K562 (cell line): ENCODE results near the gene NFATC3. TPM values are rescaled to one million over a fixed set of nuclear protein-coding genes. Genes with fewer than 3 reads are reported as not detected.

Experiments
- ATAC-seq: fragments of 200-7000 bp; cut with Tn5 transposase; 3 replicates; pipeline ENCODE4 v1.9.1; 2020; ENCODE audit warnings: moderate library complexity
- BruUV-seq: library from RNA; stranded (reverse); fragments of 400-500 nt; replicated peaks from 2 replicates; lab custom pipeline; 2021; lab: Mats Ljungman, UMichigan
- CTCF ChIA-PET: fragments of 300-600 bp; formaldehyde crosslinking; extraction: SDS; loops from one replicate; lab custom pipeline; 2021; ENCODE audit warnings: low intra/inter-chr PET ratio; lab: Yijun Ruan, JAX
- POLR2A ChIA-PET: fragments of 300-600, 350-650 bp; sonication (Branson Sonifier 250); formaldehyde crosslinking; extraction: SDS; loops from one replicate; lab custom pipeline; 2021; ENCODE audit warnings: antibody characterized with exemption, inconsistent platforms; lab: Yijun Ruan, JAX
- DNase-seq, 4 experiments: peaks; one replicate each; pipeline versions ENCODE4 v3.0.0 to v3.0.0-alpha.2; 2011 to 2018; ENCODE audit warnings: low spot score in 3 of 4, mixed read lengths in 3 of 4; ENCODE audit errors: extremely low read depth in 1 of 4
- FAIRE-seq: peaks from 2 replicates; lab custom pipeline; 2011; peaks lifted over from hg19 to GRCh38; lab: Jason Lieb, UNC
- H2AFZ ChIP-seq: 2 replicates; pipeline ENCODE4 v1.6.0; 2011; ENCODE audit warnings: low read depth, low read length, control low read depth, inconsistent platforms
- H3K27ac ChIP-seq: fragments of 200-600 bp; 3 replicates; pipeline ENCODE4 v1.8.0; 2011; ENCODE audit warnings: low read depth, mild to moderate bottlenecking, control low read depth, inconsistent platforms, low read length, moderate library complexity, mixed read lengths; ENCODE audit errors: extremely low read depth
- H3K27me3 ChIP-seq, 2 experiments: fragments of 300-600 bp in 1 of 2; 2 replicates in 1 of 2; 3 replicates in 1 of 2; pipeline versions ENCODE4 v1.6.0 to v1.8.0; 2011; ENCODE audit warnings: inconsistent platforms in 2 of 2, low read length in 2 of 2, mild to moderate bottlenecking in 1 of 2, mixed read lengths in 1 of 2, moderate library complexity in 1 of 2; ENCODE audit not compliant: control insufficient read depth in 2 of 2, insufficient read depth in 2 of 2
- H3K36me3 ChIP-seq: fragments of 300-600 bp; 3 replicates; pipeline ENCODE4 v1.8.0; 2011; ENCODE audit warnings: mild to moderate bottlenecking, low read length, inconsistent platforms; ENCODE audit not compliant: control insufficient read depth, insufficient read depth
- H3K4me1 ChIP-seq, 2 experiments: fragments of 200-600 bp in 1 of 2; replicated peaks in 1 of 2; 2 replicates in 1 of 2; 3 replicates in 1 of 2; pipeline versions ENCODE4 v1.5.1 to v1.8.0; 2011; ENCODE audit warnings: inconsistent platforms in 2 of 2, low read length in 2 of 2, mild to moderate bottlenecking in 1 of 2, mixed read lengths in 1 of 2, moderate library complexity in 1 of 2; ENCODE audit not compliant: control insufficient read depth in 2 of 2, insufficient read depth in 2 of 2
- H3K4me2 ChIP-seq: 2 replicates; pipeline ENCODE4 v1.6.1; 2011; ENCODE audit warnings: low read length, control low read depth, inconsistent platforms, mixed read lengths; ENCODE audit not compliant: insufficient read depth
- H3K4me3 ChIP-seq: fragments of 200-600 bp; sonication (generic), shearing (Covaris generic); 2 replicates; pipeline ENCODE4 v1.5.1; 2016; ENCODE audit warnings: control low read depth, inconsistent platforms
- H3K79me2 ChIP-seq: fragments of 200-600 bp; 3 replicates; pipeline ENCODE4 v1.8.0; 2011; ENCODE audit warnings: low read length, inconsistent platforms; ENCODE audit not compliant: control insufficient read depth, insufficient read depth
- H3K9ac ChIP-seq, 2 experiments: 2 replicates each; pipeline versions ENCODE4 v1.6.0 to v1.6.1; 2011; ENCODE audit warnings: low read depth in 2 of 2, low read length in 2 of 2, control low read depth in 1 of 2, inconsistent platforms in 1 of 2, mild to moderate bottlenecking in 1 of 2, mixed read lengths in 1 of 2; ENCODE audit not compliant: insufficient read depth in 1 of 2
- H3K9me1 ChIP-seq: one replicate; pipeline ENCODE4 v1.6.0; 2011; ENCODE audit warnings: inconsistent platforms, mild to moderate bottlenecking, low read length, moderate library complexity; ENCODE audit not compliant: control insufficient read depth, insufficient read depth
- H3K9me3 ChIP-seq: replicated peaks from 2 replicates; pipeline ENCODE4 v1.5.1; 2011; ENCODE audit warnings: low read depth, low read length, inconsistent platforms; ENCODE audit not compliant: control insufficient read depth, insufficient read depth
- H4K20me1 ChIP-seq: replicated peaks from 2 replicates; pipeline ENCODE4 v1.6.1; 2011; ENCODE audit warnings: low read length, inconsistent platforms, mixed read lengths; ENCODE audit not compliant: control insufficient read depth, insufficient read depth
- E2F3 ChIP-seq: fragments of 250-450 bp; sonication (Bioruptor Pico); IDR thresholded peaks from 2 replicates; pipeline ENCODE4 v1.4.0; 2020; ENCODE audit warnings: mild to moderate bottlenecking
- ZBTB9 ChIP-seq: fragments of 450-650 bp; formaldehyde crosslinking; IDR thresholded peaks from 2 replicates; pipeline ENCODE4 v1.4.0; 2020; ENCODE audit warnings: mild to moderate bottlenecking, moderate library complexity
- WGBS: fragments of 100-300 bp; shearing (Covaris generic); methylation state at CpG from one replicate; pipeline ENCODE4 v1.1.6; 2016; ENCODE audit warnings: low coverage, mixed read lengths; ENCODE audit not compliant: insufficient coverage; ENCODE audit errors: missing lambda C conversion rate; 5-methylcytosine and 5-hydroxymethylcytosine counted together
- in situ Hi-C: fragments of 300-500 bp; cut with MboI; formaldehyde crosslinking; loops from 4 replicates; pipeline ENCODE4 v1.15.0; 2018; ENCODE audit warnings: inconsistent platforms, mixed read lengths
- intact Hi-C: fragments of 100-400 bp; cut with micrococcal nuclease; formaldehyde crosslinking; loops from 2 replicates; pipeline ENCODE4 v1.14.2; 2022
- polyA plus RNA-seq, 8 experiments: library from polyadenylated mRNA; depleted of rRNA in 4 of 8; stranded (reverse) in 5 of 8; unstranded in 3 of 8; fragments of >200 nt; fragmentation: Nextera tagmentation in 2 of 8; fragmentation: Illumina TruSeq in 1 of 8; extraction: Ambion mirVana in 2 of 8; extraction: Trizol in 1 of 8; gene quantifications; 2 replicates each; pipeline versions ENCODE4 v1.2.1 to v1.2.3, GENCODE V29; 2011 to 2014; ENCODE audit warnings: inconsistent platforms in 1 of 8, missing spikeins in 1 of 8
- total RNA-seq, 7 experiments: library from RNA; depleted of rRNA in 6 of 7; stranded (reverse); fragments of >200 nt in 6 of 7; fragmentation: Illumina TruSeq in 2 of 7; extraction: Trizol in 2 of 7; gene quantifications; 2 replicates each; pipeline versions ENCODE4 v1.2.1 to v1.2.3, GENCODE V29; 2011 to 2021; ENCODE audit warnings: low replicate concordance in 1 of 7

NFATC3 gene
- total and polyA plus RNA-seq, 9 of the 15 experiments (the other 6 are each of a cell fraction or from before 2014, with no cell fraction given) = 15.7 to 98.4 (median 59.4) TPM

DNA sequence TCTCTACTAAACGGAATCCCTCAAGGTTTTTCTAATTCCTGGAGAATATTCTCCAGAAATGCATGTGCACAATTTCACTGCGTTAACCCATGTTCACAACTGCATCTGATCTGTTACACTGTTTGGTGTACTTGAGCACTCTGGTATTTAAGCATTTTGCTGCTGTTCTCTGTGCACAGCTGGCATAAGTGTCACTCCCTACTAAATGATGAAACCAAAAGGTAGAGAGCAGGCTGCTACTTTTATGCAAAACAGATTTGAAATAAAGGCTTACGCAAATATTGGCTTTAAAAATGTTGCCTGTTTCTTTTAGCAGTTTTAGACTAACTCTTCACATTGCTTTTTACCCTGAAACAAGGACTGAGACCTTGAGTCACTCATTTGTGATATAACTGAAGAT, 109.1 kb downstream of the NFATC3 start:
- H2AFZ ChIP-seq = no peak overlapping the region
- TF ChIP-seq E2F3 (CRISPR knock-in tag) = no peak
- H3K4me2 ChIP-seq = no peak overlapping the region
- ChIA-PET POLR2A (no interaction called here), CTCF (no interaction called here)
- H3K9me3 ChIP-seq = no peaks in the 10 kb centered on the region
- no peak for DNase-seq
- no peak overlapping the region for H3K4me3 ChIP-seq
- 68% methylated on average over 3 of the region's 3 CpGs for WGBS
- no peaks in the 10 kb centered on the region for H4K20me1 ChIP-seq
- H3K9me1 ChIP-seq = no peaks in the 10 kb centered on the region
- peaks cover 25% of the 10 kb centered on the region; the same call in 2 of the 3 replicates for H3K79me2 ChIP-seq
- intact Hi-C loops (no loop called here), in situ Hi-C loops (no loop called here)
- H3K9ac ChIP-seq = no peak overlapping the region
- no peak for ATAC-seq
- TSS peak; percentile 22 for BruUV-seq
- no peaks in the 10 kb centered on the region for H3K27me3 ChIP-seq
- H3K4me1 ChIP-seq = no peaks in the 10 kb centered on the region
- H3K36me3 ChIP-seq = peaks cover 61% of the 10 kb centered on the region
- no peak for FAIRE-seq
- H3K27ac ChIP-seq = no peak overlapping the region

DNA sequence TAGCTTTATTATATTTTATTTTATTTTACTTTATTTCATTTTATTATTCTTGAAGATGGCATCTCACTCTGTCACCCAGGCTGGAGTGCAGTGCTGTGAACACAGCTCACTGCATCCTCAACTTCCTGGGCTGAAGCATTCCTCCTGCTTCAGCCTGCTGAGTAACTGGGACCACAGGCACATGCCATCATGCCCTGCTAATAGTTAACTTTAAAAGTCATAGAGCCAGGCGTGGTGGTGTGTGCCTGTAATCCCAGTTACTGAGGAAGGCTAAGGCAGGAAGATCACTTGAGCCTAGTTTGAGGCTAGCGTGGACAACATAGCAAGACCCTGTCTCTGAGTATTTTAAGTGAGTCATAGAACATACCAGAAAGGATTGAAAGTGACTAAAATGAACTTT, 112.1 kb downstream of the NFATC3 start:
- in situ Hi-C loops = no loop called here
- no peak overlapping the region for H3K4me3 ChIP-seq

More for the DNA sequence above, 112.1 kb downstream of the NFATC3 start:
- intact Hi-C loops = no loop called here
- no peak for TF ChIP-seq ZBTB9 (CRISPR knock-in tag)
- Histone ChIP-seq H3K4me1 (peaks cover 0 to 3% of the 10 kb centered on the region in 2 experiments; a peak in 2 of 5 replicates), H3K36me3 (peaks cover 44% of the 10 kb centered on the region), H3K9me1 (no peaks in the 10 kb centered on the region), H3K79me2 (peaks cover 33% of the 10 kb centered on the region; the same call in 2 of the 3 replicates), H4K20me1 (no peaks in the 10 kb centered on the region; the same call in 1 of the 2 replicates), H2AFZ (no peak overlapping the region), H3K27me3 (no peaks in the 10 kb centered on the region), H3K27ac (no peak overlapping the region; the same call in 2 of the 3 replicates), H3K9me3 (no peaks in the 10 kb centered on the region), H3K4me2 (no peak overlapping the region), H3K9ac (no peak overlapping the region)
- ATAC-seq (no peak), DNase-seq (no peak), FAIRE-seq (no peak)
- WGBS = 100% methylated on average over 2 of the region's 2 CpGs
- CTCF ChIA-PET = no interaction called here
- no TSS peak for BruUV-seq
- POLR2A ChIA-PET = interaction anchor here (1.1 to 1.4 kb wide), 2 partner anchors 9 to 44 kb away, joined by 3 to 4 read pairs; no protein-coding TSS in a partner anchor
